Stimulated activated effector memory CD8-positive, alpha-beta T cell treated with anti-CD3 and anti-CD28 coated beads, Interleukin-12 subunit alpha, Interleukin-12 subunit beta, amount 100 ng/mL, for 72 hours (primary cell): ENCODE data around the gene APIP.

ENCODE experiments used
- ATAC-seq: fragments of 150-1000 bp; cut with Tn5 transposase; 2 replicates; pipeline ENCODE4 v1.10.0; 2021
- DNase-seq, 2 donors: peaks; one replicate each; pipeline ENCODE4 v3.0.0; 2021 to 2022; ENCODE audit warnings: low spot score in 2 of 2
- H3K27ac Mint-ChIP-seq: one replicate; pipeline ENCODE4 v1.8.0; 2022; ENCODE audit warnings: mild to moderate bottlenecking, mixed read lengths
- H3K36me3 Mint-ChIP-seq: one replicate; pipeline ENCODE4 v1.8.0; 2022; ENCODE audit warnings: mild to moderate bottlenecking, mixed read lengths
- H3K4me1 Mint-ChIP-seq: one replicate; pipeline ENCODE4 v1.8.0; 2022; ENCODE audit warnings: mixed read lengths
- H3K4me3 Mint-ChIP-seq: one replicate; pipeline ENCODE4 v1.8.0; 2022; ENCODE audit warnings: mild to moderate bottlenecking, mixed read lengths
- H3K9me3 Mint-ChIP-seq: one replicate; pipeline ENCODE4 v1.8.0; 2022; ENCODE audit warnings: mixed read lengths

The APIP gene

GRCh38 chr11:34916015-34916842, at the start of gene APIP, which contains the start of gene PDHX:
APIP (minus strand) TSS chr11:34916379; CDS start chr11:34916284, 95 bp downstream.
PDHX (plus strand) TSS chr11:34916618; CDS start chr11:34916656, 38 bp downstream.
- peak; percentile 93 for ATAC-seq
- DNase-seq: peak; percentile 90 to 99
- H3K4me3 Mint-ChIP-seq: peak within 1 kb of the TSS; percentile 99
- peaks cover 44% of the 10 kb centered on the region for H3K4me1 Mint-ChIP-seq
- H3K27ac Mint-ChIP-seq: peak within 1 kb of the TSS; percentile 99
- no peaks in the 10 kb centered on the region for H3K36me3 Mint-ChIP-seq
- H3K9me3 Mint-ChIP-seq: no peaks in the 10 kb centered on the region

GRCh38 chr11:34964610-34965331, 48.6 kb upstream of the APIP start:
- no peaks in the 10 kb centered on the region for H3K4me1 Mint-ChIP-seq

GRCh38 chr11:34963351-34963750, 47.2 kb upstream of the APIP start:
- DNase-seq (no peak), ATAC-seq (no peak)
- Mint-ChIP-seq H3K4me3 (no peak overlapping the region), H3K4me1 (no peaks in the 10 kb centered on the region), H3K27ac (no peak overlapping the region), H3K36me3 (peaks cover 34% of the 10 kb centered on the region), H3K9me3 (no peaks in the 10 kb centered on the region)

More at GRCh38 chr11:34964610-34965331, 48.6 kb upstream of the APIP start:
- DNase-seq (no peak), ATAC-seq (no peak)
- H3K9me3 Mint-ChIP-seq: no peaks in the 10 kb centered on the region
- peaks cover 44% of the 10 kb centered on the region for H3K36me3 Mint-ChIP-seq
- no peak overlapping the region for H3K27ac Mint-ChIP-seq
- H3K4me3 Mint-ChIP-seq: no peak overlapping the region

- ATAC-seq: no peak
- H3K36me3 Mint-ChIP-seq: peaks cover 21% of the 10 kb centered on the region
- no peaks in the 10 kb centered on the region for H3K9me3 Mint-ChIP-seq
- H3K4me1 Mint-ChIP-seq: no peaks in the 10 kb centered on the region
- no peak overlapping the region for H3K27ac Mint-ChIP-seq
- no peak overlapping the region for H3K4me3 Mint-ChIP-seq
- no peak for DNase-seq
Measured at GRCh38 chr11:34962034-34962433, 45.9 kb upstream of the APIP start.

- H3K36me3 Mint-ChIP-seq: peaks cover 14% of the 10 kb centered on the region
- no peak for DNase-seq
- no peak overlapping the region for H3K4me3 Mint-ChIP-seq
- no peaks in the 10 kb centered on the region for H3K4me1 Mint-ChIP-seq
- H3K27ac Mint-ChIP-seq: no peak overlapping the region
- no peaks in the 10 kb centered on the region for H3K9me3 Mint-ChIP-seq
- ATAC-seq: no peak
Measured at GRCh38 chr11:34960277-34960676, 44.1 kb upstream of the APIP start.

GRCh38 chr11:34959770-34960169, 43.6 kb upstream of the APIP start:
- ATAC-seq (no peak), DNase-seq (no peak)
- H3K27ac Mint-ChIP-seq: no peak overlapping the region
- no peak overlapping the region for H3K4me3 Mint-ChIP-seq
- H3K36me3 Mint-ChIP-seq: peaks cover 14% of the 10 kb centered on the region
- H3K4me1 Mint-ChIP-seq: no peaks in the 10 kb centered on the region
- H3K9me3 Mint-ChIP-seq: no peaks in the 10 kb centered on the region

GRCh38 chr11:34957606-34958005, 41.4 kb upstream of the APIP start:
- DNase-seq (no peak), ATAC-seq (no peak)
- Mint-ChIP-seq H3K36me3 (peaks cover 14% of the 10 kb centered on the region), H3K27ac (no peak overlapping the region), H3K4me3 (no peak overlapping the region), H3K4me1 (no peaks in the 10 kb centered on the region), H3K9me3 (no peaks in the 10 kb centered on the region)

GRCh38 chr11:34957206-34957605, 41.0 kb upstream of the APIP start:
- Mint-ChIP-seq H3K9me3 (no peaks in the 10 kb centered on the region), H3K36me3 (peaks cover 14% of the 10 kb centered on the region), H3K4me3 (no peak overlapping the region), H3K27ac (peak overlapping the region; percentile 2), H3K4me1 (no peaks in the 10 kb centered on the region)
- ATAC-seq (no peak), DNase-seq (no peak)

- no peaks in the 10 kb centered on the region for H3K36me3 Mint-ChIP-seq
- peak; percentile 55 for ATAC-seq
- DNase-seq: no peak
- no peaks in the 10 kb centered on the region for H3K9me3 Mint-ChIP-seq
- H3K4me3 Mint-ChIP-seq: no peak overlapping the region
- no peaks in the 10 kb centered on the region for H3K4me1 Mint-ChIP-seq
- no peak overlapping the region for H3K27ac Mint-ChIP-seq
Measured at GRCh38 chr11:34953955-34954354, 37.8 kb upstream of the APIP start.

GRCh38 chr11:34948696-34949095, 32.5 kb upstream of the APIP start:
- DNase-seq: no peak
- peaks cover 3% of the 10 kb centered on the region for H3K9me3 Mint-ChIP-seq
- H3K27ac Mint-ChIP-seq: no peak overlapping the region
- no peak for ATAC-seq
- no peaks in the 10 kb centered on the region for H3K36me3 Mint-ChIP-seq
- no peak overlapping the region for H3K4me3 Mint-ChIP-seq
- peaks cover 8% of the 10 kb centered on the region for H3K4me1 Mint-ChIP-seq

- Mint-ChIP-seq H3K36me3 (no peaks in the 10 kb centered on the region), H3K4me1 (peaks cover 12% of the 10 kb centered on the region), H3K27ac (no peak overlapping the region), H3K4me3 (no peak overlapping the region), H3K9me3 (peaks cover 3% of the 10 kb centered on the region)
- DNase-seq (no peak), ATAC-seq (no peak)
Measured at GRCh38 chr11:34944692-34945091, 28.5 kb upstream of the APIP start.

GRCh38 chr11:34941688-34942087, 25.5 kb upstream of the APIP start:
- peaks cover 17% of the 10 kb centered on the region for H3K4me1 Mint-ChIP-seq
- no peak overlapping the region for H3K27ac Mint-ChIP-seq
- no peak for DNase-seq
- no peaks in the 10 kb centered on the region for H3K36me3 Mint-ChIP-seq
- ATAC-seq: no peak
- H3K9me3 Mint-ChIP-seq: peaks cover 3% of the 10 kb centered on the region
- no peak overlapping the region for H3K4me3 Mint-ChIP-seq

- Mint-ChIP-seq H3K27ac (no peak overlapping the region), H3K9me3 (peaks cover 3% of the 10 kb centered on the region), H3K36me3 (no peaks in the 10 kb centered on the region), H3K4me3 (no peak overlapping the region), H3K4me1 (peaks cover 25% of the 10 kb centered on the region)
- DNase-seq (no peak), ATAC-seq (no peak)
Measured at GRCh38 chr11:34940026-34940677, 24.0 kb upstream of the APIP start.

- no peaks in the 10 kb centered on the region for H3K9me3 Mint-ChIP-seq
- H3K4me3 Mint-ChIP-seq: no peak overlapping the region
- peaks cover 23% of the 10 kb centered on the region for H3K4me1 Mint-ChIP-seq
- DNase-seq (no peak), ATAC-seq (no peak)
- no peak overlapping the region for H3K27ac Mint-ChIP-seq
- no peaks in the 10 kb centered on the region for H3K36me3 Mint-ChIP-seq
Measured at GRCh38 chr11:34938611-34939010, 22.4 kb upstream of the APIP start.

- Mint-ChIP-seq H3K4me3 (no peak overlapping the region), H3K27ac (no peak overlapping the region), H3K4me1 (peaks cover 20% of the 10 kb centered on the region), H3K36me3 (peaks cover 11% of the 10 kb centered on the region), H3K9me3 (no peaks in the 10 kb centered on the region)
- DNase-seq (no peak), ATAC-seq (no peak)
Measured at GRCh38 chr11:34936945-34937629, 20.9 kb upstream of the APIP start.
